Memory B cell (primary cell): Measurements from ENCODE around the gene CFAP100.

ENCODE experiments used
- ATAC-seq: fragments of 150-1000 bp; cut with Tn5 transposase; 2 replicates; pipeline ENCODE4 v1.10.0; 2021; ENCODE audit warnings: low read depth, mild to moderate bottlenecking, moderate library complexity
- DNase-seq, 2 donors: peaks; one replicate each; pipeline ENCODE4 v3.0.0; 2022; ENCODE audit warnings: low spot score in 2 of 2
- H3K27ac Mint-ChIP-seq: one replicate; pipeline ENCODE4 v1.8.0; 2022; ENCODE audit warnings: mild to moderate bottlenecking, moderate library complexity, mixed read lengths
- H3K27me3 Mint-ChIP-seq: one replicate; pipeline ENCODE4 v1.8.0; 2022; ENCODE audit warnings: mixed read lengths
- H3K36me3 Mint-ChIP-seq: one replicate; pipeline ENCODE4 v1.8.0; 2022; ENCODE audit warnings: mild to moderate bottlenecking, mixed read lengths
- H3K4me1 Mint-ChIP-seq: one replicate; pipeline ENCODE4 v1.8.0; 2022; ENCODE audit warnings: mixed read lengths
- H3K4me3 Mint-ChIP-seq: one replicate; pipeline ENCODE4 v1.8.0; 2022; ENCODE audit warnings: mild to moderate bottlenecking, moderate library complexity, mixed read lengths
- H3K9me3 Mint-ChIP-seq: one replicate; pipeline ENCODE4 v1.8.0; 2022; ENCODE audit warnings: mixed read lengths

Gene CFAP100

DNA sequence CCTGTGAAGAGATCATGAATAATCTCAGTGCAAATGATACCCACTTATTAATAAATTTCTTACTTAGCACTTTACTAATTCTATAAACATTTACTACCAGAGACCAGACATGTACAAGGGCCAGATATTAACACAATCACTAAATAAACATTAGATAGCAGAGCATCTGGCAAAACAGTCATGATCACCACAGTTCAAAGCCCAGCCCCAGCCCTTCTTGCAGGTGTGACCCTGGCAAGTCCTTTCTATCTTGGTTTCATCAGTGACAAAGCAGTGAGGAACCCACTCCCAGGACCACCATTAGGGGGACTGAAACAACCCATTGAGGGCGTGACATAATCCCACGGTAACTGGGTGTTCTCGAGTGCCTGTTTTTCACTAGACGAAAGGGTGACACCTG, 69.4 kb downstream of the CFAP100 start:
- no peak for ATAC-seq
- Mint-ChIP-seq H3K36me3 (peaks cover 43% of the 10 kb centered on the region), H3K4me3 (no peak overlapping the region), H3K27me3 (no peaks in the 10 kb centered on the region), H3K27ac (peak overlapping the region; percentile 15), H3K4me1 (peaks cover 10% of the 10 kb centered on the region), H3K9me3 (no peaks in the 10 kb centered on the region)
- no peak for DNase-seq

DNA sequence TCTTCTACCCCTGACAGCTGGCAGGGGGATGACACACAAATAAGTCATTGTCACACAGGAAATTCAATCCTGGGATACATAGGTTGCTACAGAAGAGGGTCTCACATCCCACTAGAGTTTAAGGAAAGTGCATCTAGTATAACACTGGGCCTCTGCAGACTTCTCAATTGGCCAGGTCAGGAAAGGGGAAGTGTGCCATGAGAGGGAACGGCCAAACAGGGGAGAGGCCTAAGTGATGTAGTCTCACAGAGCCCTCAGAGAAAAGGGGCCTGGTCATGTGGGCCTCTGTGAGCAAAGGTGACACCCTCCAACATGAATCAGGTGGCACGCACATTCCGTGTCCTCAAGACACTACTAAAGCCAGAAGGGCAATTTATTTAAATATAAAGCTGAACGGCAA, 69.8 kb downstream of the CFAP100 start:
- no peak overlapping the region for H3K4me3 Mint-ChIP-seq
- no peaks in the 10 kb centered on the region for H3K9me3 Mint-ChIP-seq
- ATAC-seq (peak; percentile 53), DNase-seq (no peak)
- H3K27ac Mint-ChIP-seq, result peak overlapping the region; percentile 15
- peaks cover 47% of the 10 kb centered on the region for H3K36me3 Mint-ChIP-seq
- no peaks in the 10 kb centered on the region for H3K27me3 Mint-ChIP-seq
- peaks cover 14% of the 10 kb centered on the region for H3K4me1 Mint-ChIP-seq

GRCh38 chr3:126464997-126465396, 70.3 kb downstream of the CFAP100 start:
- Mint-ChIP-seq H3K27ac (no peak overlapping the region), H3K36me3 (peaks cover 52% of the 10 kb centered on the region), H3K4me1 (peaks cover 17% of the 10 kb centered on the region), H3K9me3 (no peaks in the 10 kb centered on the region), H3K27me3 (no peaks in the 10 kb centered on the region), H3K4me3 (no peak overlapping the region)
- DNase-seq (no peak), ATAC-seq (no peak)

- DNase-seq, result no peak
- Mint-ChIP-seq H3K9me3 (no peaks in the 10 kb centered on the region), H3K36me3 (peaks cover 50% of the 10 kb centered on the region), H3K27ac (no peak overlapping the region), H3K4me1 (peaks cover 17% of the 10 kb centered on the region), H3K4me3 (no peak overlapping the region), H3K27me3 (no peaks in the 10 kb centered on the region)
- ATAC-seq, result no peak
Measured at GRCh38 chr3:126465928-126466544, 71.3 kb downstream of the CFAP100 start.

GRCh38 chr3:126466886-126467610, 72.3 kb downstream of the CFAP100 start:
- peaks cover 17% of the 10 kb centered on the region for H3K4me1 Mint-ChIP-seq
- no peaks in the 10 kb centered on the region for H3K9me3 Mint-ChIP-seq
- no peaks in the 10 kb centered on the region for H3K27me3 Mint-ChIP-seq
- H3K27ac Mint-ChIP-seq, result no peak overlapping the region
- ATAC-seq (no peak), DNase-seq (no peak)
- peaks cover 43% of the 10 kb centered on the region for H3K36me3 Mint-ChIP-seq
- no peak overlapping the region for H3K4me3 Mint-ChIP-seq

DNA sequence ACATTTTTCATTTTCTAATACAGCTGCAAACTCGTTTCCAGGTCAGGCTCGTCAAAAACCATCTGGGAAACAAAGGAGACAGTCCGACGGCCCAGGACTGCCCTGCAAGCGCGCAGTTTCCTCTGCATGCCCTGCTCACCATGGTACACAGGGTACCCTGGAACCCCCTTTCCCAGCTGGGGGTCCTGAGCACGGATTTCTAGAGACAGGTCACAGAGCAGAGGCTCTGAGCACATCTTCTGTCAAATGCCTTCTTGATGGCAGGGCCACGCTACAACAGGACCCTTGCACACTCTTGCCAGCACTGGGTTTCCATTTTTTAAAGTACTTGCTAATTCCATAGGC, 72.9 kb downstream of the CFAP100 start:
- Mint-ChIP-seq H3K27me3 (no peaks in the 10 kb centered on the region), H3K27ac (no peak overlapping the region), H3K4me1 (peaks cover 22% of the 10 kb centered on the region), H3K36me3 (peaks cover 43% of the 10 kb centered on the region), H3K9me3 (no peaks in the 10 kb centered on the region), H3K4me3 (no peak overlapping the region)
- no peak for DNase-seq
- no peak for ATAC-seq

- Mint-ChIP-seq H3K36me3 (peaks cover 44% of the 10 kb centered on the region), H3K27me3 (no peaks in the 10 kb centered on the region), H3K27ac (no peak overlapping the region), H3K4me1 (peaks cover 28% of the 10 kb centered on the region), H3K9me3 (no peaks in the 10 kb centered on the region), H3K4me3 (no peak overlapping the region)
- no peak for ATAC-seq
- no peak for DNase-seq
Measured at GRCh38 chr3:126468028-126468891, 73.6 kb downstream of the CFAP100 start.

DNA sequence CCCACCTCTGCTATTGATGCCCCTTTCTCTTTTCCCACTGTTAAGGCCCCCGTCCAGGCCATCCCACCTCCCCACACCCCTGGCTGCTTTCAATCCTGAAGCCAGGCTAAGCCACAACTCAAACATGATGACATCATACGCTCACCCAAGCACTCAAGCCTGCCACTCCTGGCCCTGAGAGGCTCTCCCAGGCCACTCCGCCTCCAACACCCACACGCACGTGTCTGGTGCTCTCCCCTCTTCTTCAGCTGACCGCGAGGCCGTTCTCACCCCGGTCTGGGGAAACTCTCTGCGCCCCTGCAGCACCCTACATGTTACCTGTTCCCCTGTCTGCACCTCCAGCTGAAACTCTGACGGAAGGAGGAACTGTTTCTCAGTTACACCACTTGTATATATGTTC, 74.8 kb downstream of the CFAP100 start:
- no peak for DNase-seq
- ATAC-seq, result no peak
- no peak overlapping the region for H3K27ac Mint-ChIP-seq
- H3K36me3 Mint-ChIP-seq, result peaks cover 39% of the 10 kb centered on the region
- H3K27me3 Mint-ChIP-seq, result no peaks in the 10 kb centered on the region
- no peak overlapping the region for H3K4me3 Mint-ChIP-seq
- no peaks in the 10 kb centered on the region for H3K9me3 Mint-ChIP-seq
- peaks cover 32% of the 10 kb centered on the region for H3K4me1 Mint-ChIP-seq

DNA sequence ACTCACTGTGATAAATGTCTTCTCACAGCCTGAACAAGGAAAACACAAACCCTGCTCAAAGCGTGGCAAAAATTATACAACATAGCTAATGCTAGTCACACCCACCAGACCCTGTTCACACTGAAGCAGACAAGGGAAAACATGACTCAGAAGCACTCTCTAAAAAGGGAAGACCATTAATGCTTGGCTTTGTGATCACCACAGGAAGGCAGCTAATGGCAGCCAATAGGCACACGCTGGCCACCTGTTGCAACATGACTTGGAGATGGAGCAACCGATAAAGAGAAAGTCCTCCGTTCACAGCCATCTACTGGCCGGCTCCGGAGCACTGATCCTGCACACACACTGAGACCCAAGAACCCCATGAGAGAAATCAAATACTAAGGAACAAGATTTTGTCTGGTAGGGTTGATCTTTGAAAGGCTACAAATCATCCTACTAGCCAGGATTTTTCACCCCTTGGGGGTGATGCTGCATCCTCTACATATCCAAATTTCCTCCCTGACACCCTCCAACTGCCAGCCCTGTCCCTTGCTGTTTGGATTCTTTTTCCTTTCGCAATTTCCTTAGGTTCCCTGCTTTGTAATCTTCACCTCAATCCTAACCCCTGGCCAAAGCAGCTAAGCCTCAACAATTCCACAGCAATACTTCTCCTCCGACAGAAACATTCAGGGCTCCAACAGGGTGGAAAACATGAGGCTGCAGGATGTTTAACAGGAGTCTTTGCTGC, 77.7 kb downstream of the CFAP100 start:
- Mint-ChIP-seq H3K27me3 (no peaks in the 10 kb centered on the region), H3K36me3 (peaks cover 23% of the 10 kb centered on the region), H3K4me3 (peak overlapping the region; percentile 70), H3K4me1 (peaks cover 39% of the 10 kb centered on the region), H3K9me3 (no peaks in the 10 kb centered on the region), H3K27ac (peak overlapping the region; percentile 70)
- ATAC-seq (no peak), DNase-seq (no peak)

DNA sequence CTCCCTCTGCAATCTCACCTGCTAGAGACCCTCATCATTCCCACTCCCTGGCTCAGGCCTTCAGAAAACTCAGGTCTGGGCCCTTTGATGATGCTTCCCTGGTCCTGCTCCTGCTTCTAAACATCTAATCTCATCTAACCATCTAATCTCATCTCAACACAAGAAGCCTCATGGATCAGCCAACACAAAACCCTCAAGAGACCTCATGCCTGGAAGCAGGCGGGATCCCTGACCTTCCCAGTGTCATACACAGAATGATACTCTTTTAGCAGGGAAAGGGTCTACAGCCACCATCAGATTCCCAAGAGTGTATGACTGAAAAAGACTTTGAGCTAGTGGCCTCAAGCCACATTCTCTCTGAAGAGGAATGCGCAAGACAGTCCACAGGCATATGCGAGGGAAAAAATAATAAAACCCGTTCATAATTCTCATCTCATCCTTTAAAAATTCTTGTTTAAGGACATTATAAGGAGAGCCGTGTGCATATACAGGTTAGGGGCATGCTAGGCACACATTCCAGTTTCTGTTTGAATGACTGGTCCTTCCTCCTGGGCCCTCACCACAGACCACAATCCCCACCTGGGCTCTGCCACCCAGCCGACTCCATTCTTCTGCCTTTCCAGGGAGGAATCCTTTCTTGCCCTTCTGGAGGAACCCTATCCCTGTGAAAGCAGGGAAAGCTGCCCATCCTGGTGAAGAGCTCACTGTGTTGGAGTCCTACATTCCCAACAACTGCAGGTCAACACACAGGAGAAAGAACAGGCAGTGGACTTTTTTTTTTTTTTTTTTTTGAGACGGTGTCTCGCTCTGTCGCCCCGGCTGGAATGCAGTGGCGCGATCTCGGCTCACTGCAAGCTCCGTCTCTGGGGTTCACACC, 78.8 kb downstream of the CFAP100 start:
- peak overlapping the region; percentile 70 for H3K4me3 Mint-ChIP-seq
- H3K27me3 Mint-ChIP-seq, result no peaks in the 10 kb centered on the region
- H3K4me1 Mint-ChIP-seq, result peaks cover 34% of the 10 kb centered on the region
- ATAC-seq (no peak), DNase-seq (no peak)
- H3K27ac Mint-ChIP-seq, result peak overlapping the region; percentile 70
- no peaks in the 10 kb centered on the region for H3K9me3 Mint-ChIP-seq
- H3K36me3 Mint-ChIP-seq, result peaks cover 19% of the 10 kb centered on the region

DNA sequence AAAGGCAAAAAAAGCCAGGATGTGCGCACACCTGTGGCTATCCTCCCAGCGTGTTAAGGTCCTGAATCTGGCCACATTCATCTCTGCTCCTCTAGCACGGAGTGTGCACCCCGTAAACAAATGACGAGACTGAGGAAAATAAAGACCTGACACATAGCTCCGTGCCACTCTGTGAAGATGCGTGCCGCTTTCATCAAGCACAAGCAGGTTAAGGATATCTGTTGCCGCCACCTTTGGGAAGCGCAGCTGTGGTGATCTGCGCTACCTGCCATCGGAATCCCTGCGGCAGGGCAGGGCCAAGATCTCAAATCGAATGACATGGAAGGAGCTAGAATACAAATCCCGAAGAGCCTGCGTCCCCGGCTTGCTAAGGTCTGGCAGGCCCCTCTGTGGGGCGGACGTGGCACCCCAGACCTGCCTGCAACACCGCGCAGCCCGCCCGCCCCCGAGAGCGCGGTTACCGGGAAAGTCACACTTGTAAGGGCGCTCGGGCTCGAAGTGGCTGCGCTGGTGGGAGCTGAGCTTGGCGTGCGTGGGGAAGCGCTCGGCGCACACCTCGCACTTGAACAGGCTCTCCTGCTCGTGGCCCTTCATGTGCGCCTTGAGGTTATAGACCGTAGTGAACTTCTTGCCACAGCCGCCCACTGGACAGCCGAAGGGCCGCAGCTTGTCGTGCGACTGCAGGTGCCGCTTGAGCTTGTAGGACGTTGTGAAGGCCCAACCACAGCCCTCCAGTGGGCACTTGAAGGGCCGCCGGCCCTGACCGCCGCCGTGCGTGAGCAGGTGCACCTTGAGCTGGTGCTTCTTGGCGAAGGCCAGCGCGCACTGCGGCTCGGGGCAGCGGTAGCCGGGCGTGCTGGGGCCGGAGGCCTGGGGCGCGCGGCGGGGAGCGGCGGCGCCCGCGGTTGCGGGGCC, 80.0 kb downstream of the CFAP100 start:
- peak overlapping the region; percentile 86 for H3K4me3 Mint-ChIP-seq
- no peaks in the 10 kb centered on the region for H3K27me3 Mint-ChIP-seq
- DNase-seq (peak in 1 of 2 donors; percentile 13), ATAC-seq (no peak)
- peak overlapping the region; percentile 50 for H3K27ac Mint-ChIP-seq
- peaks cover 27% of the 10 kb centered on the region for H3K4me1 Mint-ChIP-seq
- peaks cover 9% of the 10 kb centered on the region for H3K36me3 Mint-ChIP-seq
- no peaks in the 10 kb centered on the region for H3K9me3 Mint-ChIP-seq

- Mint-ChIP-seq H3K9me3 (no peaks in the 10 kb centered on the region), H3K36me3 (peaks cover 3% of the 10 kb centered on the region)
Measured at GRCh38 chr3:126475413-126476114, 80.9 kb downstream of the CFAP100 start, which contains the start of gene ZXDC. ZXDC (minus strand) TSS chr3:126475891; CDS start chr3:126475865, 26 bp downstream.

More at GRCh38 chr3:126475413-126476114, 80.9 kb downstream of the CFAP100 start, which contains the start of gene ZXDC:
- ATAC-seq, result peak; percentile 84
- H3K4me1 Mint-ChIP-seq, result peaks cover 27% of the 10 kb centered on the region
- peak within 1 kb of the TSS; percentile 86 for H3K4me3 Mint-ChIP-seq
- H3K27me3 Mint-ChIP-seq, result no peaks in the 10 kb centered on the region
- peak; percentile 81 to 88 for DNase-seq
- peak within 1 kb of the TSS; percentile 50 for H3K27ac Mint-ChIP-seq
